SK-N-SH treated with all-trans-retinoic acid at 6 μM for 48 hours (cell line): ENCODE results near the gene SLC6A6.

ENCODE experiments used
- CSRNP3 ChIP-seq: fragments of 250-450 bp; sonication (Bioruptor Pico); IDR thresholded peaks from 2 replicates; pipeline ENCODE4 v1.5.1; 2021; ENCODE audit warnings: mild to moderate bottlenecking, moderate library complexity
- PATZ1 ChIP-seq: fragments of 250-450 bp; sonication (Bioruptor Pico); IDR thresholded peaks from 2 replicates; pipeline ENCODE4 v1.8.0; 2020; ENCODE audit warnings: mild to moderate bottlenecking, moderate library complexity, borderline replicate concordance
- RARB ChIP-seq: fragments of 250-450 bp; sonication (Bioruptor Pico); IDR thresholded peaks from 2 replicates; pipeline ENCODE4 v1.8.0; 2021; ENCODE audit warnings: mild to moderate bottlenecking, moderate library complexity

- TF ChIP-seq RARB (CRISPR knock-in tag) = no peak
- no peak for TF ChIP-seq PATZ1 (CRISPR knock-in tag)
- no peak for TF ChIP-seq CSRNP3
These were observed 73.2 kb downstream of the SLC6A6 start for GRCh38 chr3:14475621-14476020.
